ENCODE data around the gene PNPO.

Gene PNPO

GRCh38 chr17:47941246-47942095 lies at the start of gene PNPO:
TSS of gene PNPO (plus strand) at chr17:47941571. CDS start at chr17:47941676, 105 bp downstream.
- Histone ChIP-seq H3K4me1 (peaks cover 0 to 37% (median 19%) of the 10 kb centered on the region in 4 donors), H3K9me3 (no peaks in the 10 kb centered on the region), H3K27me3 (no peaks in the 10 kb centered on the region), H3K27ac (peak within 1 kb of the TSS; percentile 67 to 90), H3K36me3 (peaks cover 0 to 31% (median 9%) of the 10 kb centered on the region in 3 donors), H3K4me3 (peak within 1 kb of the TSS; percentile 66 to 97)
- no peak for TF ChIP-seq CTCF (IDR thresholded peaks at IDR 0.05)
- intact Hi-C loops (cut with DNase I; ENCODE audit: low total_unique reads) = loop anchor here (5.0 kb wide), 1 partner anchor 44 kb away; the partner anchor contains the start of gene SP2
- peak; percentile 97 for DNase-seq

- no peak for TF ChIP-seq CTCF (IDR thresholded peaks at IDR 0.05)
- no peaks in the 10 kb centered on the region for H3K9me3 ChIP-seq
- DNase-seq = no peak
- H3K27me3 ChIP-seq = no peaks in the 10 kb centered on the region
- intact Hi-C loops (cut with DNase I; ENCODE audit: low total_unique reads) = loop anchor here (5.0 kb wide), 1 partner anchor 48 kb away; the partner anchor contains the start of gene PNPO
- peaks cover 0 to 43% (median 31%) of the 10 kb centered on the region in 4 donors for H3K4me1 ChIP-seq
- H3K36me3 ChIP-seq = no peaks in the 10 kb centered on the region
- H3K27ac ChIP-seq = peak overlapping the region; percentile 94 to 100
- peak overlapping the region; percentile 67 to 77 for H3K4me3 ChIP-seq
These were observed 46.6 kb upstream of the PNPO start for GRCh38 chr17:47894498-47895346.

- no peaks in the 10 kb centered on the region for H3K27me3 ChIP-seq
- no peaks in the 10 kb centered on the region for H3K36me3 ChIP-seq
- peak overlapping the region; percentile 94 to 100 for H3K27ac ChIP-seq
- H3K4me3 ChIP-seq = peak overlapping the region; percentile 67 to 77
- H3K4me1 ChIP-seq = peaks cover 0 to 46% (median 38%) of the 10 kb centered on the region in 4 donors
- TF ChIP-seq CTCF (IDR thresholded peaks at IDR 0.05) = no peak
- intact Hi-C loops (cut with DNase I; ENCODE audit: low total_unique reads) = loop anchor here (5.0 kb wide), 1 partner anchor 47 kb away; the partner anchor contains the start of gene PNPO
- peak in 1 of 2 donors; percentile 40 for DNase-seq
- H3K9me3 ChIP-seq = no peaks in the 10 kb centered on the region
These were observed 46.0 kb upstream of the PNPO start for GRCh38 chr17:47895347-47895855.

GRCh38 chr17:47895856-47896671 lies 45.3 kb upstream of the PNPO start, which contains the start of gene SP2:
TSS of gene SP2 (plus strand) at chr17:47896236. CDS start at chr17:47896287, 51 bp downstream.
- TF ChIP-seq CTCF (IDR thresholded peaks at IDR 0.05) = peak; percentile 12 to 76
- H3K4me1 ChIP-seq = peaks cover 0 to 53% (median 44%) of the 10 kb centered on the region in 4 donors
- intact Hi-C loops (cut with DNase I; ENCODE audit: low total_unique reads) = loop anchor here (5.0 kb wide), 1 partner anchor 46 kb away; the partner anchor contains the start of gene PNPO
- H3K4me3 ChIP-seq = peak within 1 kb of the TSS; percentile 67 to 77
- no peaks in the 10 kb centered on the region for H3K9me3 ChIP-seq
- DNase-seq = peak; percentile 100
- H3K36me3 ChIP-seq = no peaks in the 10 kb centered on the region
- H3K27ac ChIP-seq = peak within 1 kb of the TSS; percentile 99 to 100
- no peaks in the 10 kb centered on the region for H3K27me3 ChIP-seq

All from tibial artery (tissue), 4 donors.